Mucosa of rectum (tissue), 2 donors: ENCODE measurements around the gene NAA10.

Source experiments
- H3K27ac ChIP-seq, 2 donors: one replicate each; pipeline ENCODE4 v1.7.0; 2013; ENCODE audit warnings: inconsistent platforms in 2 of 2, low read depth in 2 of 2, low read length in 2 of 2
- H3K27me3 ChIP-seq, 2 donors: one replicate each; pipeline ENCODE4 v1.7.0; 2013; ENCODE audit warnings: low read length in 2 of 2; ENCODE audit not compliant: control insufficient read depth in 2 of 2, insufficient read depth in 2 of 2
- H3K36me3 ChIP-seq, 2 donors: one replicate each; pipeline ENCODE4 v1.7.0; 2013; ENCODE audit warnings: low read length in 2 of 2; ENCODE audit not compliant: control insufficient read depth in 2 of 2, insufficient read depth in 2 of 2
- H3K4me1 ChIP-seq, 2 donors: one replicate each; pipeline ENCODE4 v1.7.0; 2013; ENCODE audit warnings: low read length in 2 of 2, mild to moderate bottlenecking in 1 of 2; ENCODE audit not compliant: control insufficient read depth in 2 of 2, insufficient read depth in 2 of 2
- H3K4me3 ChIP-seq, 2 donors: one replicate each; pipeline ENCODE4 v1.7.0; 2013; ENCODE audit warnings: low read length in 2 of 2
- H3K9ac ChIP-seq, 2 donors: one replicate each; pipeline ENCODE4 v1.7.0; 2013; ENCODE audit warnings: low read length in 2 of 2, low read depth in 1 of 2, mild to moderate bottlenecking in 1 of 2
- H3K9me3 ChIP-seq, 2 donors: one replicate each; pipeline ENCODE4 v1.7.0; 2013; ENCODE audit warnings: low read length in 2 of 2; ENCODE audit not compliant: control insufficient read depth in 2 of 2
- donor health status: healthy.
- donor health status: Normal muscosa, but diverticular disease.

NAA10 gene

DNA sequence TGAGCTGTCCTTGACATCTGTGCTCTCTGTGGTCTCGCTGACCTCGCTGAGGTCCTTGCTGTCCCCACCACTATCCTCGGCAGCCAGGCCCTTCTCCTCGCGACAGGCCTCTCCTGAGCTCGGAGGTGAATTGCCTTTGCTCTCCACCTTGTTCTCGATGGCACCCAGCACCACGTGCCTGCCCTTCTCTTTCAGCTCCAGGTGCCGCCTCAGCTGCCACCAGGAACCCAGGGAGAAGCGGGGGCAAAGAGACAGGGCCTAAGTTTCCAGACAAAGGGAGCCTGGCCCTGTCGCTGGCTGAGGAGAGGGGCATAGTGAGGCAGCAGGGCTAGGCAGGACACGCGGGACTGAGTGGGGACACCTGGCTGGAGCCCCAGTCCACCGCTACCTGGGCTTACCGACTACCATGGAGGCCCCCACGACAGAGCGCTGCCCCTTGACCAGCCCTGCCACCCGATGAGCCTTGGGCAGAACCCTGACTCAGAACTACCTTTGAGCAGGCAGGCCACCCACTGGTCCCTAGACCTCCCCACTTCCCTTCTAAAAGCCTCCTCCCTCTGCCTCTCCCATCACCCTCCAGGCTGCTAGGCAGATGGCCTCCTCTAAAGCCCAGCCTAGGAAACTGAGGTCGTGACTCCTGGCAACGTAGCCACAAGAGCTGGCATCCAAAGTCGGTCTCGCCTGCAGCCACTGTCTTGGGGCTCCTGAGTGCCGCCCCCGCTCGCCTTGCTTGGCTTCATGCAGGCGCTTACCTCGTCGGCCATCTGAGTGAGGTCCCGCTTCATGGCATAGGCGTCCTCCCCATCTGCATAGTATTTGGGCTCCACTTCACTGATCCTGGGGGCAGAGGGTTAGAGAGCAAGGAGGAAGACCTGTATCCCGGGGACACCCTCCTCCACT, 4.6 kb downstream of the NAA10 start:
- H3K27me3 ChIP-seq = peaks cover 2% of the 10 kb centered on the region in 2 donors
- H3K9ac ChIP-seq = no peak overlapping the region
- H3K4me3 ChIP-seq = no peak overlapping the region
- no peaks in the 10 kb centered on the region for H3K9me3 ChIP-seq
- H3K27ac ChIP-seq = peak overlapping the region in 1 of 2 donors; percentile 0
- H3K4me1 ChIP-seq = peaks cover 33 to 34% of the 10 kb centered on the region in 2 donors
- peaks cover 4 to 11% of the 10 kb centered on the region in 2 donors for H3K36me3 ChIP-seq

DNA sequence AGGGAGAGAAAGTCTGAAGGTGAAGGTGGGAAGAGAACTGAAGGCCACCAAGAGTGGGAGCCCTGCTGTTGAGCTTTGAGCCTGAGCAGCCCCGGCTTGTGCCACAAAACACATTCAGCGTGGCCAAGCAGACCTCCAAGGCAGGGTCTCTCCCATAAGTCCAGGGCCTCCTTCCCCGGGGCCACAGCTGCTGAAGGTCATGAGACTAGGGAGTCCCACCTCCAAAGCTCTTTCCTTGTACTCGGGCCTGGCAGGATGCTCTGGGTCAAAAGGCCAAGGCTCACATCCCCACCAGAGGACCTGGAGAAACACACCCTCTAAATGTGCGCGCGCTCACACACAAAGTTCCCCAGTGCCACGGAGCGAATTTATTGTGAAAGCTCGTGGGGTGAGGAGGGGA, 5.3 kb downstream of the NAA10 start:
- Histone ChIP-seq H3K36me3 (peaks cover 4 to 11% of the 10 kb centered on the region in 2 donors), H3K4me1 (peaks cover 33 to 34% of the 10 kb centered on the region in 2 donors), H3K9me3 (no peaks in the 10 kb centered on the region), H3K4me3 (no peak overlapping the region), H3K27ac (peak overlapping the region in 1 of 2 donors; percentile 0), H3K27me3 (peaks cover 2 to 5% of the 10 kb centered on the region in 2 donors), H3K9ac (peak overlapping the region in 1 of 2 donors; percentile 5)

DNA sequence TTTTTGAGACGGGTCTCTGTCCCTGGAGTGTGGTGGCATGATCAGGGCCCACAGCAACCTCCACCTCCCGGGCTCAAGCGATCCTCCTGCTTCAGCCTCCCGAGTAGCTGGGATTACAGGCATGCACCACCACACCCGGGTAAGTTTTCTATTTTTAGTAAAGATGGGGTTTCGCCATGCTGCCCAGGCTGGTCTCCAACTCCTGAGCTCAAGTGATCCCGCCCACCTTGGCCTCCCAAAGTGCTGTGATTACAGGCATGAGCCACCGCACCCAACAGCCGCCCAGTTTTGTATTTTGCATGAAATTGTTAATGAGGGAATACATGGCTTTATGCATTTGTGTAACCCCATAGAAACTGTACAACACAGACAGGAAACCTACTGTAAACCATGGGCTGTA, 6.0 kb downstream of the NAA10 start:
- Histone ChIP-seq H3K27ac (peak overlapping the region; percentile 65 to 99), H3K4me1 (peaks cover 28 to 30% of the 10 kb centered on the region in 2 donors), H3K9me3 (no peaks in the 10 kb centered on the region), H3K9ac (peak overlapping the region in 1 of 2 donors; percentile 5), H3K36me3 (peaks cover 4 to 11% of the 10 kb centered on the region in 2 donors), H3K27me3 (peaks cover 2 to 7% of the 10 kb centered on the region in 2 donors), H3K4me3 (peak overlapping the region in 1 of 2 donors; percentile 28)

DNA sequence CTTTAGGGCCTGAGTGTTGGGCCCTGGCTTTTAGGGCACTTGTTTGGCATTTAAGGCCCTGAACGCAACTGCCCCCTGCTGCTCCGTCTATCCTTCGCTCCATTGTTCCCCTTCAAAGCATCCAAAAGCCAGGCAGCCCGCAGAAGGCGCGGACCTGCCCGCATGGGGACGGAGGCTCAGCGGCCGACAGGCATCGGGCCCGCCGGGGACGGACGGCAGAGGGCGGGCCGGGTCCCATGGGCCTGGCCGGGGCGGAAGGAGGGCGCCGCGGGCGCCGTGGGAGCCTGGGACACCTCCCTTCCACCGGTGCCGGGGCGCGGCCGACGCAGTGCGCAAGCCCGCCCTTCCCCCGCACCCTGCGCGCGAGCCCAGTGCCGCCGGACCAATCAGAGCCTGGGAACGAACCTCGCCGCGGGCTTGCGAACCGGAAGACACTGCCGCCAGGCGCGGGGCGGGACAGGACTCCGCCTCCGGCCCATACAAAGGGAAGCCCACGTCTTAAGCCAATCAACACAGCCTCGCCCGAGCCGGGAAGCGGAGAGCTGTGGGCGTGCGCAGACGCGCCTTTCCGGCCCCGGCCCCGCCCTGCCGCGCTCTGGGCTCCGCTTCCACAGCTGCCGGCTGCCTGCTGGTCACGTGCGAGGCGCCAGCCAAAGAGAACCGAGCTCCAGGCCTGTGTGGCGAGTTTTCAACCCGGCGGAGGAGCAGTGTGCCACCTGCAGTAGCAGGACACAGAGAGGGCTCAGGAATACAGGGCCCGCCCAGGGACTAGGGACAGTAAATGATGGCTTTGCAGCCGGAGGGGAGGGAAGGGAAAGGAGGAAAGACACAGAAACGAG, 6.7 kb downstream of the NAA10 start:
- Histone ChIP-seq H3K9me3 (no peaks in the 10 kb centered on the region), H3K27ac (peak overlapping the region; percentile 99), H3K36me3 (peaks cover 4 to 11% of the 10 kb centered on the region in 2 donors), H3K4me1 (peaks cover 29 to 31% of the 10 kb centered on the region in 2 donors), H3K4me3 (peak overlapping the region; percentile 78 to 83), H3K27me3 (peaks cover 2 to 7% of the 10 kb centered on the region in 2 donors), H3K9ac (peak overlapping the region; percentile 83 to 97)

DNA sequence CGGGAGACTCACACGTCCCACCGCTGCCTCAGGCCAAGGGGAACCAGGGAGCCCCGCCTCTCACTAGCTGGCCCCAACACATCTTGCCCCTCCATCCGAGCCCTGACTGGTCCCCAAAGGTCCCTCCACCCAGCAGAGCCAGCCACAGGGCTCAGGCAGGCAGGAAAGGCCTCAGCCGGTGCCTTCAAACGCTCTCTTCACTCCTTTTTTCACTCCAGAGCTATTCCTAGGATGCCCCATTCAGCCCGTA, 7.2 kb downstream of the NAA10 start:
- H3K27ac ChIP-seq = peak overlapping the region; percentile 99
- peak overlapping the region; percentile 78 to 83 for H3K4me3 ChIP-seq
- peaks cover 4 to 11% of the 10 kb centered on the region in 2 donors for H3K36me3 ChIP-seq
- peaks cover 2 to 7% of the 10 kb centered on the region in 2 donors for H3K27me3 ChIP-seq
- no peaks in the 10 kb centered on the region for H3K9me3 ChIP-seq
- peaks cover 29 to 34% of the 10 kb centered on the region in 2 donors for H3K4me1 ChIP-seq
- peak overlapping the region; percentile 83 to 97 for H3K9ac ChIP-seq

DNA sequence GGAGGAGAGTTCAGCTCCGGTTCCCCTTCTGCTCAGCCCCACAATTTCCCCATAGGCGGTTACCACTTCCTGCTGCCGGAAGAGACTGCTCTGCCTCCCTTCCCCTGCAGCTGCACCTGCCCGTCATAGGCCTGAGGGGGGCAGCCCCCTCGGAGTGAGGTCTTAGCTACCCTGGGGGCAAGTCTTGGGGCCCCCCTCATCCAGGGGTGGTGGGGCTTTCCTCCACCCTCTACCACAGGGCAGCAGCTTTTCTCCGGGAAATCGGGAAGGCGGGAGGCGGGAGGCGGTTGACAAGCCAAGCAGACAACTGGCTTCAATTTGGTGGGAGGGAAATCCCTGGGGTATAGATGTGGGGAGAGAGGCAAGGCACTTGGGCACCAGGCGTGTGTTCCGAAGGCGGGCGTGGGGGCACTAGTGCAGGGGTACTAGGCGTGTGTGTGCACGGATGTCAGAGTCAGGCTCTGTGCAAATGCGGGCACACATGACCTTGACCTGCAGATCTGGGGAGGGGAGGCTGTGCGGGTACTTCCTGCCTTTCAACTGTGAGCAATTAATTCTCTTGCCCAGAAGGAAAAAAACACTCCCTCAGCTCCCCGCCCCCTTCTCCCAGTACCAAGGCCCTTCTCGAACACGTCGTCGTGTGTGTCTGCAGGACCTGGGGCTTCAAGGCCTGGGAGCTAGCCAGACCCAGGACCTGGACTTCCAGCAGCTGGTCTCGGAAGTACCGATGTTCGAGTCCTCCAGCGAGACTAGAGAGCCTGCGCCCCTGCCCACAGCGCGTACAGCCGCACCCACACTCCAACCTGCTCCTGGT, 7.8 kb downstream of the NAA10 start:
- Histone ChIP-seq H3K27ac (peak overlapping the region; percentile 99), H3K9me3 (no peaks in the 10 kb centered on the region), H3K36me3 (peaks cover 4 to 11% of the 10 kb centered on the region in 2 donors), H3K4me1 (peaks cover 29 to 34% of the 10 kb centered on the region in 2 donors), H3K9ac (peak overlapping the region; percentile 83 to 97), H3K27me3 (peaks cover 2 to 7% of the 10 kb centered on the region in 2 donors), H3K4me3 (peak overlapping the region; percentile 78 to 83)

DNA sequence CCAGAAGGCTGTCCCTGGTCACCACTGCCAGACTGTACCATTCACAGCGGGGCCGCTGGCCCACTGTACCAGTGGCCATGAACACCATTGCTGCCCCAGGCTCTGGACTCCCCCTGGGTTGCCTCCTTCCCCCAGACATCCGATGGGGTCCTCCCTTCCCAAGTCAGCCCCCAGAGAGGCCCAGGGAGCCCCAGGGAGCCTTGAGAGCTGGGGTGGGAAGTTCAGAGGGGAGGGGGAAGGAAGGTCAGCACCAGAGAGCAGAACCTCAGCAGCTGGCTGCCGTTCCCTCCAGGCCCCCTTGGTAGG, 8.3 kb downstream of the NAA10 start:
- H3K4me3 ChIP-seq = peak overlapping the region; percentile 78 to 83
- no peaks in the 10 kb centered on the region for H3K9me3 ChIP-seq
- peak overlapping the region; percentile 99 for H3K27ac ChIP-seq
- peaks cover 29 to 37% of the 10 kb centered on the region in 2 donors for H3K4me1 ChIP-seq
- peaks cover 1 to 10% of the 10 kb centered on the region in 2 donors for H3K36me3 ChIP-seq
- H3K9ac ChIP-seq = peak overlapping the region; percentile 83 to 97
- H3K27me3 ChIP-seq = peaks cover 2 to 7% of the 10 kb centered on the region in 2 donors

DNA sequence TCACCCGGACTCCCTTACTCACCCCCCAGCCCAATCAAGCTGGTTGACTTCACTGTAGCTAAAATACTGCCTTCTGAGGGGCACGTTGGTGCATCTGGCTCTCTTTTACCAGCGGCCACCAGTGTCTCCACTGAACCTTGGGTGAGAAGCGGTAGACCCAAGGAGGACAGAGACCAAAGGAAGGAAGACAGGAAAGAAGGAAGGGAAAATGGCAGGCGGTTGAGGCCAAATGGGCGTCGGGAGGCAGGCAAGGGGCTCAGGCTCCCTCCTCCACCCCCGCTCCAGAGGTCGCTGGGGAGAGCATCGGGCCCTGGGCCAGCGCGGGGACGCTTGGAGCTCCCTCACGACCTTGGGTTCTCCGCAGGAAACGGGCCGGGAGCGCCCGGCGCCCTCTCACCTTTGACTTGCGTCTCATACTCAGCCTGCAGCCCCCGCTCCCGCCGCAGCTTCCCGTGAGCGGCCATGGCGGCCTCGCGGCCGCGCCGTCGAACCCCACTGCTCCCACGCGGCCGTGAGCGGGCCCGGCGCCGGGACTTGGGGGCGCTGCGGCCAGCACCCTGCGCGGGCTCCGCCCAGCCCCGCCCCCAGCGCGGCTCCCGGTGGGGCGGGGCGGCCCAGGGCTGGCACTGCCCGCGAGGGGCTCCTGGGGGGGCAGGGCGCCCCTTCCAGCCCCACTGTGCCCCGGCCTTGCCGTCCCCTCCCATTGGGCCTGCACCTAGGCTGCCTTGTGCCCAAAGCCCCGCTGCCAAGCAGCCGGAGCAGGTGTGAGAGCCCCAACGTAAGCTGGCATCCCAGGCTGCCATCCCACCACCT, 8.9 kb downstream of the NAA10 start, which contains the start of gene ARHGAP4:
TSS of gene ARHGAP4 (minus strand) at position 526 of the 813 bp plus-strand sequence. CDS start at position 464, 62 bp downstream.
- H3K4me1 ChIP-seq = peaks cover 29 to 37% of the 10 kb centered on the region in 2 donors
- peak within 1 kb of the TSS; percentile 99 for H3K27ac ChIP-seq
- no peaks in the 10 kb centered on the region for H3K9me3 ChIP-seq
- H3K36me3 ChIP-seq = peaks cover 0 to 4% of the 10 kb centered on the region in 2 donors
- H3K27me3 ChIP-seq = peaks cover 2 to 7% of the 10 kb centered on the region in 2 donors
- H3K9ac ChIP-seq = peak within 1 kb of the TSS; percentile 83 to 97
- H3K4me3 ChIP-seq = peak within 1 kb of the TSS; percentile 78 to 83

DNA sequence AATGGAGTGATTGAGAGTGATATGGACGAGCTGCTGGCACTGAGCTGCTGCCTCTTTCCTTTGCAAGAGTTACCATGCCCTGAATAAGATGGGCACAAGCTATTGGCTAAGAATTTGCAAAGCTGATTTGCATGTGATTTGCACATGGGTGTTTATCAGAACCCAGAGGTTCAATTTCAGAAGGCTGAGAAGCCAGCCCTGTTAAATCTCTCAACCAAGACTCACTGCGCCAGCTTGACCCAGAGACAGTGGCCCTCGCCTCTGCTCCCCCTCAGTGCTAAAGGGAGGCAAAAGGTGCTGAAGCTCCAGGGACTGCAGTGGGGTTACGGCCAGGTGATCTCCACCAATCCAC, 9.5 kb downstream of the NAA10 start:
- Histone ChIP-seq H3K27me3 (peaks cover 2 to 9% of the 10 kb centered on the region in 2 donors), H3K9me3 (no peaks in the 10 kb centered on the region), H3K9ac (peak overlapping the region in 1 of 2 donors; percentile 38), H3K4me3 (peak overlapping the region; percentile 46 to 71), H3K27ac (peak overlapping the region; percentile 60 to 99), H3K4me1 (peaks cover 29 to 37% of the 10 kb centered on the region in 2 donors), H3K36me3 (no peaks in the 10 kb centered on the region)
